Heart left ventricle (tissue), 16 donors: Measurements from ENCODE around the gene C2orf74. TPM values are rescaled to one million over a fixed set of nuclear protein-coding genes. Genes with fewer than 3 reads are reported as not detected.
"Not testable (repeated sequence)": the region's sequence is repeated elsewhere in the genome, so short reads cannot be mapped to it uniquely, and the experiment has no call there.

Experiments
- ATAC-seq, 4 donors: fragments of 200-7000 bp; cut with Tn5 transposase; one replicate each; pipeline ENCODE4 v1.9.1; 2020 to 2022; ENCODE audit warnings: moderate library complexity in 4 of 4, mild to moderate bottlenecking in 3 of 4, moderate number of reproducible peaks in 1 of 4
- DNase-seq, 5 donors: peaks; one replicate each; pipeline ENCODE4 v3.0.0-alpha.2; 2020
- H3K27ac ChIP-seq, 12 donors: fragments of 200-600 bp; sonication (generic) in 4 of 12; one replicate each; pipeline versions ENCODE4 v1.5.0 to v1.8.0; 2016 to 2022; ENCODE audit warnings: mild to moderate bottlenecking in 2 of 12
- H3K27me3 ChIP-seq, 9 donors: fragments of 200-600 bp; sonication (generic) in 2 of 9; one replicate each; pipeline versions ENCODE4 v1.5.1 to v1.8.0; 2016 to 2022; ENCODE audit warnings: mild to moderate bottlenecking in 3 of 9
- H3K36me3 ChIP-seq, 9 donors: fragments of 200-600 bp; sonication (generic) in 2 of 9; one replicate each; pipeline versions ENCODE4 v1.5.0 to v1.8.0; 2018 to 2022; ENCODE audit warnings: mild to moderate bottlenecking in 2 of 9
- H3K4me1 ChIP-seq, 12 donors: fragments of 200-600 bp; sonication (generic) in 4 of 12; one replicate each; pipeline versions ENCODE4 v1.5.0 to v1.8.0; 2016 to 2022; ENCODE audit warnings: mild to moderate bottlenecking in 3 of 12
- H3K4me3 ChIP-seq, 12 donors: fragments of 200-600 bp; sonication (generic) in 4 of 12; one replicate each; pipeline versions ENCODE4 v1.5.0 to v1.8.0; 2017 to 2022; ENCODE audit warnings: mild to moderate bottlenecking in 9 of 12, moderate library complexity in 4 of 12
- H3K9me3 ChIP-seq, 12 donors: fragments of 200-600 bp; sonication (generic) in 4 of 12; one replicate each; pipeline versions ENCODE4 v1.5.0 to v1.8.0; 2016 to 2022; ENCODE audit warnings: mild to moderate bottlenecking in 1 of 12
- POLR2A ChIP-seq, 2 donors: fragments of 450-650 bp; IDR thresholded peaks; one replicate each; pipeline ENCODE4 v1.6.1; 2017; ENCODE audit warnings: antibody characterized with exemption in 2 of 2, mild to moderate bottlenecking in 2 of 2, moderate library complexity in 2 of 2
- WGBS, 4 donors: extraction: QIAGEN DNeasy Blood & Tissue Kit in 2 of 4; methylation state at CpG; one replicate each; pipeline versions ENCODE4 v1.1.5 to v1.1.7; 2013 to 2018; 5-methylcytosine and 5-hydroxymethylcytosine counted together
- intact Hi-C, 10 donors: fragments of 100-400 bp; cut with DNase I; formaldehyde crosslinking; loops; one replicate each; pipeline versions ENCODE4 v1.11.1 to v1.14.2; 2022
- polyA plus RNA-seq, 2 donors: library from polyadenylated mRNA; stranded (reverse); fragments of 200-250 nt; gene quantifications; one replicate each; pipeline ENCODE4 v1.2.3, GENCODE V29; 2013
- total RNA-seq, 9 donors: library from RNA; depleted of rRNA in 2 of 9; stranded (reverse); fragments of >200 nt in 2 of 9; fragmentation: NEBNext Ultra II Directional in 3 of 9; extraction: Animal tissue kit (Norgen Biotek cat#: 25700) in 3 of 9; gene quantifications; one replicate each; pipeline versions ENCODE4 v1.1.0 to v1.2.4, GENCODE V29; 2016 to 2023
- TF ChIP-seq, protein P1 (sequence below), 12 donors: fragments of 200-600 bp; sonication (generic) in 4 of 12; IDR thresholded peaks; one replicate each; pipeline versions ENCODE4 v1.5.0 to v1.8.0; 2018 to 2022; ENCODE audit warnings: antibody characterized with exemption in 12 of 12, mild to moderate bottlenecking in 5 of 12
- donor health status: ischemic (EF 13 %, LVEDD 7.1; RV severe dilation, severe dysfunction).
- donor health status: healthy with polysubstance abuse.
- donor health status: DM: no; HTN: yes; CAD: no.
- donor health status: DM: no; HTN: no; CAD: no.
- donor health status: ischemic (EF 25% LVEDD 6.9; RV normal size, moderate dysfunction).
- donor health status: ischemic (EF 25% LVEDD 5.7; RV mildly dilated, moderate dysfunction).
- donor health status: healthy.
- donor health status: DM: yes; HTN: yes; CAD: no.
- donor health status: ischemic (EF 35%, LVEDD 5.7; RV mildly dilated, moderate dysfunction).
- donor health status: nonischemic (EF 11% LVEDD 7.7; RV severe dilation, severe dysfunction).
- donor health status: DM: yes; HTN: yes; CAD: no.
- donor health status: PGD.
- donor health status: ischemic (EF 29% LVEDD 5.4; RV normal size, mild dysfunction).
- donor health status: nonischemic (EF 23%, LVEDD 6.1; RV moderate dilation, normal function).

C2orf74 gene
- total and polyA plus RNA-seq, 11 donors = 12.3 to 51.8 (median 17.7) TPM

DNA sequence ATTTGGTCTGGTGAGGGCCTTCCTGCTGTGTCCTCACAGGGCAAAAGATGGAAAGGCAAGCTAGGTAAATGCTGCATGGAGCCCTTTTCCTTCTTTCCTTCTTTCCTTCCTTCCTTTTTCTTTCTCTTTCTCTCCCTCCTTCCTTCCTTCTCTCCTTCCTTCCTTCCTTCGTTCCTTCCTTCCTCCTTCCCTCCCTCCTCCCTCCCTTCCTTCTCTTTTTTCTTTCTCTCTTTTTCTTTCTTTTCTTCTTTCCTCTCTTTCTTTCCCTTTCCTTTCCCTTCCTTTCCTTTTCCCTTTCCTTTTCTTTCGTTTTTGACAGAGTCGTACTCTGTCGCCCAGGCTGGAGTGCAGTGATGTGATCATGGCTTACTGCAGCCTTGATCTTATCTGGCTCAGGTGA, 23.1 kb upstream of the C2orf74 start:
- Histone ChIP-seq H3K27ac (no peak overlapping the region), H3K4me3 (no peak overlapping the region), H3K27me3 (no peaks in the 10 kb centered on the region), H3K9me3 (no peaks in the 10 kb centered on the region), H3K4me1 (no peaks in the 10 kb centered on the region), H3K36me3 (no peaks in the 10 kb centered on the region)
- WGBS, 4 donors = 75 to 87% (median 82%) methylated on average over 4 of the region's 4 CpGs
- no peak for DNase-seq
- TF ChIP-seq POLR2A (IDR thresholded peaks at IDR 0.05) = no peak
- TF ChIP-seq, protein P1, sequence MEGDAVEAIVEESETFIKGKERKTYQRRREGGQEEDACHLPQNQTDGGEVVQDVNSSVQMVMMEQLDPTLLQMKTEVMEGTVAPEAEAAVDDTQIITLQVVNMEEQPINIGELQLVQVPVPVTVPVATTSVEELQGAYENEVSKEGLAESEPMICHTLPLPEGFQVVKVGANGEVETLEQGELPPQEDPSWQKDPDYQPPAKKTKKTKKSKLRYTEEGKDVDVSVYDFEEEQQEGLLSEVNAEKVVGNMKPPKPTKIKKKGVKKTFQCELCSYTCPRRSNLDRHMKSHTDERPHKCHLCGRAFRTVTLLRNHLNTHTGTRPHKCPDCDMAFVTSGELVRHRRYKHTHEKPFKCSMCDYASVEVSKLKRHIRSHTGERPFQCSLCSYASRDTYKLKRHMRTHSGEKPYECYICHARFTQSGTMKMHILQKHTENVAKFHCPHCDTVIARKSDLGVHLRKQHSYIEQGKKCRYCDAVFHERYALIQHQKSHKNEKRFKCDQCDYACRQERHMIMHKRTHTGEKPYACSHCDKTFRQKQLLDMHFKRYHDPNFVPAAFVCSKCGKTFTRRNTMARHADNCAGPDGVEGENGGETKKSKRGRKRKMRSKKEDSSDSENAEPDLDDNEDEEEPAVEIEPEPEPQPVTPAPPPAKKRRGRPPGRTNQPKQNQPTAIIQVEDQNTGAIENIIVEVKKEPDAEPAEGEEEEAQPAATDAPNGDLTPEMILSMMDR (IDR thresholded peaks at IDR 0.05) = no peak
- intact Hi-C loops = no loop called here
- no peak for ATAC-seq

DNA sequence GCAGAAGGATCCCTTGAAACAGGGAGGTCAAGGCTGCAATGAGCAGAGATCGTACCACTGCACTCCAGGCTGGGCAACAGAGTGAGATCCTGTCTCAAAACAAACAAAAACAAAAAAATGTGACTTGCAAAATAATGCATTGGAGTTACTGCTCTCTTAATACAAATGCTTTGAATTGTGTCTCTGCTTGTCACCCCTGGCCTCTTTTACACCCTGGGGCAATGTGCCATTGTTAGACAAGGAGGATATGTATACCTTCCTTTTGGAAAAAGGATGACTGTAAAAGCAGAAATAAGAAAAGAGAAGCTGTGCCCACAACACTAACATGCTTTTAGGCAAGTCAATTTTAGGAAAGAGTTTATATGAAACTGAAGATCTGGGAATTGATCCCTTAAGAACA, 20.8 kb upstream of the C2orf74 start:
- intact Hi-C loops = no loop called here
- ATAC-seq (no peak), DNase-seq (no peak)
- Histone ChIP-seq H3K27ac (no peak overlapping the region), H3K27me3 (no peaks in the 10 kb centered on the region), H3K36me3 (no peaks in the 10 kb centered on the region), H3K4me1 (peaks cover 0 to 15% (median 5%) of the 10 kb centered on the region in 12 donors), H3K9me3 (no peaks in the 10 kb centered on the region), H3K4me3 (no peak overlapping the region)
- TF ChIP-seq, protein P1 (IDR thresholded peaks at IDR 0.05) = no peak
- TF ChIP-seq POLR2A (IDR thresholded peaks at IDR 0.05) = no peak
- 86 to 96% (median 92%) methylated on average over 1 of the region's 1 CpG for WGBS, 4 donors

DNA sequence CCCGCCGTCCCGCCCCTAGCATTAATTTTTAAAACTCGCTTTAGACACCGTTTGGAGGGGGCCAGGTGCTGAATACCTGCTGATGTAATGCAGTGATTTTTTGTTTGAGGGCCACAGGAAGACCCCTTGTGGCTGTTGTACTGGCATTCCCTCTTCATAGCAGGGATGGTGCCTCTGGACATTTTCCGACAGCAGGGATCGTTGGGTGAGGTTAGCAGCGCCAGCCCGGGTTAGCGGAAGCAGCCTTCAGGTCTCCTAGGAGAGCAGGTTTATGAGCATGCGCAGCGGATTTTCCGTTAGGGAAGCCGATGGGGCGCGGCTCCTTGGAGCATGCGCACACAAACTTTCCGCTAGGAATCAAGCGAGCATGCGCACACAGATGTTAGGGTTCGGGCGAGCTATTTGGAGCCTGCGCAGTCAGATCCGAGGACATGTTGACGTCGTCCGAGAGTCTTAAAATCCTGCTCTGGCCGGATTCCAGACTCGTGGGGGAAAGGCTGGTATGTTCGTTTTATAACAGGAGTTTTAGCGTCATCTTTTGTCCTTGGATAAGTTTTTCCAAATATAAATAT, 17.2 kb upstream of the C2orf74 start:
- no peaks in the 10 kb centered on the region for H3K27me3 ChIP-seq
- H3K36me3 ChIP-seq = peaks cover 0 to 19% (median 15%) of the 10 kb centered on the region in 9 donors
- TF ChIP-seq, protein P1 (IDR thresholded peaks at IDR 0.05) = peak in 1 of 12 donors; percentile 15
- TF ChIP-seq POLR2A (IDR thresholded peaks at IDR 0.05) = peak in 1 of 2 donors; percentile 74
- H3K9me3 ChIP-seq = no peaks in the 10 kb centered on the region
- H3K27ac ChIP-seq = peak overlapping the region; percentile 14 to 93 (median 83)
- DNase-seq (peak; percentile 96 to 98 (median 96)), ATAC-seq (peak; percentile 98 to 99 (median 99))
- 2 to 6% (median 5%) methylated on average over 24 to 31 of the region's 31 CpGs for WGBS, 4 donors
- H3K4me3 ChIP-seq = peak overlapping the region; percentile 41 to 79 (median 65)
- intact Hi-C loops = loop anchor here in 3 of 10 donors (2.0 kb wide), 1 partner anchor 32 kb away; no protein-coding TSS in a partner anchor
- H3K4me1 ChIP-seq = peaks cover 0 to 16% (median 5%) of the 10 kb centered on the region in 12 donors

DNA sequence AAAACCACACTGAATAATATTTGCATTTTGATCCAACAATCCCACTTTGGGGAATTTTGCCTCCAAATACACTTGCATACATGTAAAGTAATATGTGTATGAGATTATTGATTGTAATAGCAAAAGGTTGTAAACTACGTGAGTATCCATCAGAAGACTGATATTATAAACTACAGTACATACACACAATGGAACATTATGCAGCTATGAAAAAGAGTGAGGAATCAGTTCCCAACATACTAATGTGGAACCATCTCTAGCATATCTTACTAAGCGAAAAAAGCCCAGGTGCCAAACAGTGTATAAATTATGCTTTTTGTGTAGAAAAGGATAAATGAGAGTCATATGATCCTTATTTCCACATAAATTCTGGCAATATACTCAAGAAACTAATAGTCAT, 16.0 kb upstream of the C2orf74 start:
- H3K27ac ChIP-seq = peak overlapping the region in 1 of 12 donors; percentile 76

DNA sequence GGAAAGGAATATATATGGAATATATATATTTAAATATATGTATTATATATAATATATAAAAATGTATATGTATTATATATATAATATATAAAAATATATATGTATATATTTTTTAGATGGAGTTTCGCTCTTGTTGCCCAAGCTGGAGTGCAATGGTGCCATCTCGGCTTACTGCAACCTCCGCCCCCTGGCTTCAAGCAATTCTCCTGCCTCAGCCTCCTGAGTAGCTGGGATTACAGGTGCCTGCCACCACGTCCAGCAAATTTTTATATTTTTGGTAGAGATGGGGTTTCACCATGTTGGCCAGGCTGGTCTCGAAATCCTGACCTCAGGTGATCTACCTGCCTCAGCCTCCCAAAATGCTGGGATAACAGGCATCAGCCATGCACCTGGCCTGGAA, 13.9 kb upstream of the C2orf74 start:
- intact Hi-C loops, H3K4me3 ChIP-seq, H3K27ac ChIP-seq, H3K27me3 ChIP-seq, DNase-seq, ATAC-seq, H3K9me3 ChIP-seq: not testable (repeated sequence)
- Histone ChIP-seq H3K4me1 (peaks cover 0 to 16% (median 5%) of the 10 kb centered on the region in 12 donors), H3K36me3 (peaks cover 0 to 40% (median 24%) of the 10 kb centered on the region in 9 donors)
- 96 to 99% (median 98%) methylated on average over 5 of the region's 5 CpGs for WGBS, 4 donors

More for the DNA sequence above, 16.0 kb upstream of the C2orf74 start:
- H3K4me3 ChIP-seq = peak overlapping the region in 3 of 12 donors; percentile 61 to 79 (median 73)
- H3K27me3 ChIP-seq = no peaks in the 10 kb centered on the region
- H3K9me3 ChIP-seq = no peaks in the 10 kb centered on the region
- peaks cover 0 to 31% (median 22%) of the 10 kb centered on the region in 9 donors for H3K36me3 ChIP-seq
- intact Hi-C loops = loop anchor here in 3 of 10 donors (2.0 kb wide), 1 partner anchor 31 kb away; no protein-coding TSS in a partner anchor
- DNase-seq = no peak
- TF ChIP-seq, protein P1 (IDR thresholded peaks at IDR 0.05) = no peak
- TF ChIP-seq POLR2A (IDR thresholded peaks at IDR 0.05) = no peak
- H3K4me1 ChIP-seq = peaks cover 0 to 16% (median 5%) of the 10 kb centered on the region in 12 donors
- WGBS, 4 donors = 95 to 99% (median 98%) methylated on average over 2 of the region's 2 CpGs
- no peak for ATAC-seq
